GM11168 (cell line): ENCODE measurements around the gene KRTAP21-1.
"Not testable (repeated sequence)": the region's sequence is repeated elsewhere in the genome, so short reads cannot be mapped to it uniquely, and the experiment has no call there.

Source experiments
- in situ Hi-C: fragments of 300-500 bp; cut with MboI; formaldehyde crosslinking; loops from one replicate; pipeline ENCODE4 v1.12.0; 2022; ENCODE audit warnings: low sequenced_read_pairs; ENCODE audit not compliant: unreplicated experiment

Gene KRTAP21-1

GRCh38 chr21:30755328-30755727 lies at the start of gene KRTAP21-1:
TSS of gene KRTAP21-1 (minus strand) at chr21:30755428. CDS start at chr21:30755378, 50 bp downstream.
- in situ Hi-C loops = not testable (repeated sequence)

DNA sequence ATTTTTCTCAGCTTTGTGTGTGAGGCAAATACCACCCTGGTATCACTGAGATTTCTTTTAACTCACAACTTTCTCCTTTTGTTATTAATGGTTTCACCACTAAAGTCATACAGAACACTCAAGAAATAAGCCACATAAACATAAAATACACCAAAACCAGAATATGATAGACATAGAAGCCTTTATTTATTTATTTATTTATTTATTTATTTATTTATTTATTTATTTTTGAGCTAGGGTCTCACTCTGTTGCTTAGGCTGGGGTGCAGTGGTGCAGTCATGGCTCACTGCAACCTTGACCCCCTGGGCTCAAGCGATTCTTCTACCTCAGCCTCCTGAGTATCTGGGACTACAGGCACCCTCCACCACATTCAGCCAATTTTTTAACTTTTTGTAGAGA lies 45.4 kb upstream of the KRTAP21-1 start:
- in situ Hi-C loops = no loop called here

DNA sequence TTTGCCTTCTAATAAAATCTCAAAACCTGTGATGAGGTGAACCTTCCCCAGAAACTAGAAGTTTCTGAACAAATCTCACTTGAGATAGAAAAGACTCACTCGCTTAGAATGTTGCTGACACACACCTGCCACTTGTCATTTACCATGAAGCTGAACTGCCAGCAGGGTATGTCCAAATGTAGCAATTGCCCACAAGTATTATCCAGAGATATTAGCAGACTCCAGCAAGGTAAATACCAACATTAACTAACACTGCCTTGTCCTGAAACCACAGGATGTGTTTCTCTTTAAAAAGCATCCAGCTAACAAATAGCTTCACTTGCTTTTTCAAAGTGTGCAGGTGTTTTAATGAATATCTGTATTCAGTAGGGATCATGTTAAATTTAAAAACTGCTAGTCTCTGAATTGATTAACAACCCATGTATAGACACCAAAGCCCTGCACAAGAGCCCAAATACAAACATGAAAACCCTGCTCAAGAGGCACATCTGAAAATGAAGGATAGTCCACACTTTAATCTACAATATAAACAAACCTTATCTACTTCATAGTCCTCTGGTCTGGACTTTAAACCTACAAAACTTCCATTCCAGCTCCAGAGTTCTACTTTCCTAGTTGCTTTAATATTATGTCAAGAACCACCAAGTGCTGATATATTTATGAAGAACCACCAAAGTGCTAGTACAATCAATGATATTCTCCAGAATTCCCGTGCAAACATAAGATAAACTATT lies 38.5 kb upstream of the KRTAP21-1 start:
- in situ Hi-C loops = no loop called here

GRCh38 chr21:30779249-30779648 lies 24.0 kb upstream of the KRTAP21-1 start:
- in situ Hi-C loops = no loop called here

DNA sequence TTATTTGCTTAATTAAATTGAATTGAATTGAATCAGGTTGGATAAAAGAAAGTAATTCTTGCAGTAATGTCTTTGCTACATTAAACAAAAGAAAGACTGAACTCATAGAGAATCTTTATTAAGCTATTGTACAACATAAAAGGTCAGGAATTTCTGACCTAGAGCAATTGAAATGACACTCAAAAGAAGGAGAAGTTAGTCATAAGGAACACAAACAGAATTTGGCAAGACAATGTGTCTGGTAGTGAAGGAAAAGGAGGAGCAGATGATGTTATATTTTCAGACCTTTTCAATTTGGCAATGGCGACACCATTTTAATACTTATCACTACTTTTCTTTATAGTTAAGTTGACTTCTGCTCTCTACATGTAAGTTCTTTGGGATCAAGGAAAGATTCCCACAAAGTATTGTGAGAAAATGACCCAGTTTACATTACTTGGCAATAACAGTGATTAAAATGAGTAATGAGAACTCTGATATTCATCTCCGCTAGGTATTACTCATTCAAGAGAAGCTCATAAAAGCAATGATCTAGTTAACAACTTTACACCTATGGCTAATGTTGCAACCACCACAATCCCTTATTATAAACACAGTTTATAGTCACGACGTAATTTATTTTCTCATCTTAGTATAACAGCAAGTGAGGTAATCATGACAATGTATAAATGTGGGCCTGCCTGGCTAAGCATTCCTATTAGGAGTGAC lies 14.7 kb upstream of the KRTAP21-1 start:
- in situ Hi-C loops = no loop called here

DNA sequence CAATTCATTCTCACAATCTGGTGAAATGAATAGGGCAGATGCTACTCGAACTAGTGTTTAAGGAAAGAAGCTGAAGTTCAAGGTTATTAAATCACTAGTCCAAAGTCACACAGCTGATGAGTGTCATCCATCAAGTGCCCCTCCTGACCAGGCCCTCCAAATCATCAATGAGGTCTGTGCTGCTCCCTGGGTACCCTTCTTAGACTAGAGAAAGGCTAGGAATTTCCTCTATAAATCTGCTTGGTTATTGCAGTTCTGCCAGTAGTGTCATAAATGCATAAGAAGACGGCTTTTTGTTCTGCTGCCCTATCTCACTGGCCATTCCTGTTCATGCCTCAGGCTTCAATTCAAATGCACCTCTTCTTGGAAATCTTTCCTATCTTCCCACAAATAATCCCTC lies 5.5 kb upstream of the KRTAP21-1 start:
- in situ Hi-C loops = no loop called here

- in situ Hi-C loops = no loop called here
Observed at GRCh38 chr21:30758306-30758705, 3.1 kb upstream of the KRTAP21-1 start.

GRCh38 chr21:30747159-30747558 lies 8.1 kb downstream of the KRTAP21-1 start, which contains the start of gene KRTAP21-2:
TSS of gene KRTAP21-2 (minus strand) at chr21:30747259. CDS start at chr21:30747202, 57 bp downstream.
- in situ Hi-C loops = no loop called here

DNA sequence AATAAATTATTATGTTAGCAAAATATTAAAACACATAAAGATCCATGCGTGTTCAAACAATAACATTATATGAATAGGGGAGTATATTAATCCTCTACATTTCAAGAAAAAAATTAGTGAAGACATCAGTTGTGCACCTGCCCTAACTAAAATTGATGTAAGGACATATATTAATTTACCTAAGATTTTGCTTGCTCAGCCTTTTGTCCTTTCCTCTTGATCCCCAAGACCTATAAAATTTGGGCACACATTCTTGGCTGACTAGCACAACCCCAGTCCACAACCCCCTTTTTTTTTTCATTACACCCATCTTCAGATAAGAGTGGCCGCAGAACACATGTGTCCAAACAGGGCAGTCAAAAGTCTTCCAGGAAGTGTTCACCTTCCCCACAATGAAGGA lies 14.8 kb downstream of the KRTAP21-1 start:
- in situ Hi-C loops = no loop called here

DNA sequence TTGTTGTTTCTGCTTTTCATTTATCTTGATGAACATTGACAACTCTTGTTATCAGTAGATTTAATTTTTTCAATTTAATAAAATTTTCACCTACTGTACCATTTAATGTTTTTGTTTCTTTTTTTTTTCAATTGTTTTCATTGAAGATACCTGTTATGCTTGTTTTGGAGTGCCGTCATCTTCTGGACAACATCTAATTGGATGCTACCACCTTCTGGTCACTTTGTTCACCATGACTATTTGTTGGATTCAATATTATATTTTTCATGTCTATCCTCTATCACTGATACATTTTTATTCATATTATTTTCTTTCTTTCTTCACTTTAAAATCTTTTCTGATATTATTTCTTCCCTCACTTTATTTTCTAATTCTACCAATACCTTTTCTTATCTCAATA lies 22.2 kb downstream of the KRTAP21-1 start:
- in situ Hi-C loops = no loop called here

DNA sequence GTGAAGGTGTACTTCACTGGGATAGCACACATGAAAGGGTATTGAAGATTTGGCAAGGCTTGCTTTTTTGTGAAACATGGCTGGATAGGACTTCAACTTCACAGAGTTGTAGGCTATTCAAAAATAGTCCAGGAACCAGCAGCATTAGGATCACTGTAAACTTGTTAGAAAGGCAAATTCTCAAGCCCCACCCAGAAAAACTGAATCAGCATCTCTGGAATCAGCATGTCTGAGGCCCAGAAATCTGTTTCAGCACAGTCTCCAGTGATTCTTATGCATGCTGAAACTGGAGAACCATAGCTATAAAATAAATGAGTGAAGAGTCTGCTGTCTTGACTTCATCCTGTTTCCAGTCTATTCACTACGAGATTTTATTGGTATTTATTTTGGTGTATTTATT lies 28.5 kb downstream of the KRTAP21-1 start:
- in situ Hi-C loops = no loop called here

GRCh38 chr21:30719401-30719800 lies 35.8 kb downstream of the KRTAP21-1 start:
- in situ Hi-C loops = loop anchor here (10.0 kb wide), 1 partner anchor 445 kb away; no protein-coding TSS in a partner anchor

GRCh38 chr21:30718239-30718909 lies 36.9 kb downstream of the KRTAP21-1 start, which contains the start of gene KRTAP21-3:
TSS of gene KRTAP21-3 (minus strand) at chr21:30718777. CDS start at chr21:30718759, 18 bp downstream.
- in situ Hi-C loops = loop anchor here (10.0 kb wide), 1 partner anchor 446 kb away; no protein-coding TSS in a partner anchor

DNA sequence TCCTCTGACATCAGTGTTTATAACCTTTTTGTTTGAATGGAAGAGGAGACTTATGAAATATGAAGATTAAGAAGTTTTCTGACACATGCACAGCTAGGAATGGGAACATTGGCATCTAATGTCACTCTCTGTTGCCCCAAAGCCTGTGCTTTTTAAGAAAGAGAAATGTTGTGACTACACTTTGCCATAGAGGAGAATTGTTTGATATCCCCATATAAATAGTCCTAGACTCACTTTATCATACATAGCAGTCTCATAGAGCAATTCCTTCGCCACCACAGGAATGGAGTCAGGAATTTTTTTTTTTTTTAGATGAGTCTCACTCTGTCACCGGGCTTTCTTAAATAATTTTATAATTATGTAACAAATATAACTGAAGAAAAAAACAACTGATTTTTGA lies 38.1 kb downstream of the KRTAP21-1 start:
- in situ Hi-C loops = loop anchor here (10.0 kb wide), 1 partner anchor 448 kb away; no protein-coding TSS in a partner anchor

DNA sequence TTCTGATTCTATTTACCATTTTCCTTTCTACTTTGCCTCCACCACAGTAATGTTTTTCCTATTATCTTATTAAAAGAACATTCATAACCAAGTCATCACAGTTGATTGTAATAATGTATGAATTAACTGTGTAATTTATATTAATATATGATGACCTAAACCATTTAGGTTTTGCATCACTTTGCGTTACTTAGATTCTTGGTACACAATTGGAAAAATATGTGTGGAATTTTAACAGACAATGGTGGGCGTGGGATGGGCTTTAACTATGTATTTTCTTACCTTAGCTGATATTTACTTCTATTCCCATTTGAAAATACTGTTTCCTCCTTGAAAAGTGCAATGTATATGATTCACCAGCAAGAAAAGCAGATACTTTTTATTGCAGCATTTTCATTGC lies 40.3 kb downstream of the KRTAP21-1 start:
- in situ Hi-C loops = loop anchor here (10.0 kb wide), 1 partner anchor 450 kb away; no protein-coding TSS in a partner anchor

GRCh38 chr21:30714456-30714855 lies 40.8 kb downstream of the KRTAP21-1 start:
- in situ Hi-C loops = loop anchor here (10.0 kb wide), 1 partner anchor 450 kb away; no protein-coding TSS in a partner anchor

- in situ Hi-C loops = loop anchor here (10.0 kb wide), 1 partner anchor 451 kb away; no protein-coding TSS in a partner anchor
Observed at GRCh38 chr21:30713766-30714165, 41.5 kb downstream of the KRTAP21-1 start.

GRCh38 chr21:30710499-30710898 lies 44.7 kb downstream of the KRTAP21-1 start:
- in situ Hi-C loops = loop anchor here (10.0 kb wide), 1 partner anchor 454 kb away; no protein-coding TSS in a partner anchor

DNA sequence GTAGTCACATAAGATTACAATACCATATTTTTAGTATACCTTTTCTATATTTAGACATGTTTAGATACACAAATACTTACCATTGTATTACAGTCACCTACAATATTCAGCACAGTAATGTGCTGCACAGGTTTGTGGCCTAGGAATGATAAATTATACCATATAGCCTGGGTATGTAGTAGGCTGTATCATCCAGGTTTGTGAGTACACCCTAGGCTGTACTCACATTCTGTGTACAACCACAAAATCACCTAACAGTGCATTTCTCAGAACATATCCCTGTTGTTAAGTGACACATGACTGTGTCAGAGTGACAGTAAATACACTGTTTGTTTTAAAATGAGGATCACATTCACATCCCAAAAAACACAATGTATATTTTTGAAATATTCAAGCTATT lies 47.8 kb downstream of the KRTAP21-1 start:
- in situ Hi-C loops = no loop called here
